Measurements from ENCODE around the gene OPCML. TPM values are rescaled to one million over a fixed set of nuclear protein-coding genes. Genes with fewer than 3 reads are reported as not detected.

Gene OPCML
- total and polyA plus RNA-seq, 2 experiments from 2014 or later: 0.21 to 0.51 TPM

- TF ChIP-seq, protein P1, sequence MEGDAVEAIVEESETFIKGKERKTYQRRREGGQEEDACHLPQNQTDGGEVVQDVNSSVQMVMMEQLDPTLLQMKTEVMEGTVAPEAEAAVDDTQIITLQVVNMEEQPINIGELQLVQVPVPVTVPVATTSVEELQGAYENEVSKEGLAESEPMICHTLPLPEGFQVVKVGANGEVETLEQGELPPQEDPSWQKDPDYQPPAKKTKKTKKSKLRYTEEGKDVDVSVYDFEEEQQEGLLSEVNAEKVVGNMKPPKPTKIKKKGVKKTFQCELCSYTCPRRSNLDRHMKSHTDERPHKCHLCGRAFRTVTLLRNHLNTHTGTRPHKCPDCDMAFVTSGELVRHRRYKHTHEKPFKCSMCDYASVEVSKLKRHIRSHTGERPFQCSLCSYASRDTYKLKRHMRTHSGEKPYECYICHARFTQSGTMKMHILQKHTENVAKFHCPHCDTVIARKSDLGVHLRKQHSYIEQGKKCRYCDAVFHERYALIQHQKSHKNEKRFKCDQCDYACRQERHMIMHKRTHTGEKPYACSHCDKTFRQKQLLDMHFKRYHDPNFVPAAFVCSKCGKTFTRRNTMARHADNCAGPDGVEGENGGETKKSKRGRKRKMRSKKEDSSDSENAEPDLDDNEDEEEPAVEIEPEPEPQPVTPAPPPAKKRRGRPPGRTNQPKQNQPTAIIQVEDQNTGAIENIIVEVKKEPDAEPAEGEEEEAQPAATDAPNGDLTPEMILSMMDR (IDR thresholded peaks at IDR 0.05; ENCODE audit: low read depth, low read length): no peak
- Histone ChIP-seq H3K27ac (no peak overlapping the region), H3K9me3 (ENCODE audit: low read depth) (no peaks in the 10 kb centered on the region), H3K4me3 (no peak overlapping the region), H3K36me3 (no peaks in the 10 kb centered on the region), H3K4me1 (ENCODE audit: low read depth) (no peaks in the 10 kb centered on the region), H3K27me3 (no peaks in the 10 kb centered on the region)
- DNase-seq (ENCODE audit: low read depth in 1 of 2, low spot score in 1 of 2): no peak
These were observed 26.3 kb downstream of the OPCML start for GRCh38 chr11:133506023-133506422.

- no peak for DNase-seq (ENCODE audit: low read depth in 1 of 2, low spot score in 1 of 2)
- no peak overlapping the region for H3K27ac ChIP-seq
- H3K4me3 ChIP-seq: no peak overlapping the region
- TF ChIP-seq, protein P1 (IDR thresholded peaks at IDR 0.05; ENCODE audit: low read depth, low read length): no peak
- H3K9me3 ChIP-seq (ENCODE audit: low read depth): no peaks in the 10 kb centered on the region
- H3K36me3 ChIP-seq: no peaks in the 10 kb centered on the region
- H3K27me3 ChIP-seq: no peaks in the 10 kb centered on the region
- H3K4me1 ChIP-seq (ENCODE audit: low read depth): no peaks in the 10 kb centered on the region
These were observed 27.4 kb downstream of the OPCML start for GRCh38 chr11:133504906-133505305.

DNA sequence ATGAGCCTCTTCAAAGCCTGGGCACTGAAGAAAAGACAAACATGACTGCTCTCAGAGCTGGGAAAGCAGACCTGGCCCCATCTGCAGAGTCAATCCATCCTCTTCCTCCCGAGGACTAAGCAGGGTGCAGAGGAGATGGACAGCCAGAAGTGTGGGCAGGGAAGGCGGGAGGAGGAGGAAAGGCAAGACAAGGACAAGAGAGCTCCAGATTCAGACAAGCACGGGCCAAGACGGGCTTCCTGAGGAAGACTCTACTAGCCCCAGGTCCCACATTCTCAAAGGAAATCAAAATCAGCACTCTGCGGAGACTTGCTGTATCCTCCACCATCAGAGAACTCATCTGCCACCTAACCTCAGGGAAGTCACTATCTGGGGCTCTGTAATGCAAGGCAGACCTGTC, 28.5 kb downstream of the OPCML start:
- Histone ChIP-seq H3K4me1 (ENCODE audit: low read depth) (no peaks in the 10 kb centered on the region), H3K36me3 (no peaks in the 10 kb centered on the region), H3K27me3 (no peaks in the 10 kb centered on the region), H3K9me3 (ENCODE audit: low read depth) (no peaks in the 10 kb centered on the region), H3K27ac (no peak overlapping the region), H3K4me3 (no peak overlapping the region)
- no peak for DNase-seq (ENCODE audit: low read depth in 1 of 2, low spot score in 1 of 2)
- TF ChIP-seq, protein P1 (IDR thresholded peaks at IDR 0.05; ENCODE audit: low read depth, low read length): no peak

DNA sequence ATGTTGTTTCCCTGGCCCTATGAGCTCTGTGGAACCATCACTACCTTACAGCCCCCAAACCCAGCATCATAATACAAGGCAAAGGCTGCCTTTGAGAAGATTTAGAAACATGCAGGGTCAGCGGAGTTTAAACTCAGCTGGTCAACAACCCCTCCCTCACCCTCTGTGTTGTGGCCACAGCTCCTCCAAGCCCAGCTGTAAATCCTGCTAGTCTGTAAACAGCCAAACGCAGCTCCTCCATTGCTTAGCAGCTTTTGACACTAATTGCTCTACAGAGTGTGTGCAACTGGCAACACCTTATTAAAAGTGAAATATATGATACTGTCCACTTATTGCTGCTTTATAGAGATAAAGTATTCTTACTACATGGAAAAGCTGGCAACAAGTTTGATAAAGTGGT, 29.1 kb downstream of the OPCML start:
- no peak for DNase-seq (ENCODE audit: low read depth in 1 of 2, low spot score in 1 of 2)
- H3K27ac ChIP-seq: no peak overlapping the region
- no peaks in the 10 kb centered on the region for H3K27me3 ChIP-seq
- H3K4me3 ChIP-seq: no peak overlapping the region
- no peaks in the 10 kb centered on the region for H3K9me3 ChIP-seq (ENCODE audit: low read depth)
- no peaks in the 10 kb centered on the region for H3K4me1 ChIP-seq (ENCODE audit: low read depth)
- H3K36me3 ChIP-seq: no peaks in the 10 kb centered on the region
- TF ChIP-seq, protein P1 (IDR thresholded peaks at IDR 0.05; ENCODE audit: low read depth, low read length): no peak

- DNase-seq (ENCODE audit: low read depth in 1 of 2, low spot score in 1 of 2): no peak
These were observed 30.4 kb downstream of the OPCML start for GRCh38 chr11:133501643-133502539.

More at GRCh38 chr11:133501643-133502539, 30.4 kb downstream of the OPCML start:
- Histone ChIP-seq H3K4me3 (no peak overlapping the region), H3K9me3 (ENCODE audit: low read depth) (no peaks in the 10 kb centered on the region), H3K27ac (no peak overlapping the region), H3K27me3 (no peaks in the 10 kb centered on the region), H3K36me3 (no peaks in the 10 kb centered on the region), H3K4me1 (ENCODE audit: low read depth) (no peaks in the 10 kb centered on the region)
- TF ChIP-seq, protein P1 (IDR thresholded peaks at IDR 0.05; ENCODE audit: low read depth, low read length): no peak

Measured in cardiac muscle cell (in vitro differentiated cells and primary cell).